ENCODE data around the gene SCGB1D1. TPM values are rescaled to one million over a fixed set of nuclear protein-coding genes. Genes with fewer than 3 reads are reported as not detected.

SCGB1D1 gene
- total and polyA plus RNA-seq, 2 experiments from 2014 or later: not detected

DNA sequence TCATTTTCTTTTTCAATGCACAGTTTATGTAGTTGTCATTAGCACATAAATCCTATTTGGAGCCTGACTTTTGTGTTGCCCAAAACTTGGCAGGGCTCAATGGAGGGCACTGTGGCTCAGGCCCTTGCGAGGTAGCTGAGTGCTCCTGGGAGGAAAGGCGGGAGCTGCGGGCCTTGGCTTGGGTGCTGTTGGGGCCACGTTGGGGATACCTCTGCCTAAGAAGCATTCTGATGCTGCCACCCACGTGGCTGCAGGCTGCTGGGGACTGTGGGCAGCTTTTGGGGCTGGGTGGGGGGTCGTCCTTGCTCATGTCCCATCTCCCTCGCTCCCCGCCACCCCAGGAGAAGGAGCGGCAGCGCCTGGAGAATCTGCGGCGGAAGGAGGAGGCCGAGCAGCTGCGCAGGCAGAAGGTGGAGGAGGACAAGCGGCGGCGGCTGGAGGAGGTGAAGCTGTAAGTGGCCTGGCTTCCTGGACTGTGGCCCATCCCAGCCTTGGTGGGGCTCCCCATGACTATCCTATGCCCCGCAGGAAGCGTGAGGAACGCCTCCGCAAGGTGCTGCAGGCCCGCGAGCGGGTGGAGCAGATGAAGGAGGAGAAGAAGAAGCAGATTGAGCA is 45.3 kb upstream of the SCGB1D1 start:
- H3K4me3 ChIP-seq: no peak overlapping the region
- H3F3A ChIP-seq (replicated peaks; ENCODE audit: low read depth): no peaks in the 10 kb centered on the region
- TF ChIP-seq NANOG (IDR thresholded peaks at IDR 0.05; ENCODE audit: borderline replicate concordance) (no peak), STAT1 (IDR thresholded peaks at IDR 0.05; ENCODE audit: unreplicated experiment) (no peak), EZH2 (IDR thresholded peaks at IDR 0.05; ENCODE audit: low read depth, unreplicated experiment) (no peak), ZNF114 (CRISPR knock-in tag; IDR thresholded peaks at IDR 0.05) (no peak), POLR2AphosphoS5 (IDR thresholded peaks at IDR 0.05; ENCODE audit: low read depth) (no peak), ZNF331 (CRISPR knock-in tag; IDR thresholded peaks at IDR 0.05; ENCODE audit: low read depth) (no peak)
- TF ChIP-seq, protein P1, sequence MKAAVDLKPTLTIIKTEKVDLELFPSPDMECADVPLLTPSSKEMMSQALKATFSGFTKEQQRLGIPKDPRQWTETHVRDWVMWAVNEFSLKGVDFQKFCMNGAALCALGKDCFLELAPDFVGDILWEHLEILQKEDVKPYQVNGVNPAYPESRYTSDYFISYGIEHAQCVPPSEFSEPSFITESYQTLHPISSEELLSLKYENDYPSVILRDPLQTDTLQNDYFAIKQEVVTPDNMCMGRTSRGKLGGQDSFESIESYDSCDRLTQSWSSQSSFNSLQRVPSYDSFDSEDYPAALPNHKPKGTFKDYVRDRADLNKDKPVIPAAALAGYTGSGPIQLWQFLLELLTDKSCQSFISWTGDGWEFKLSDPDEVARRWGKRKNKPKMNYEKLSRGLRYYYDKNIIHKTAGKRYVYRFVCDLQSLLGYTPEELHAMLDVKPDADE (IDR thresholded peaks at IDR 0.05): no peak
- no peak overlapping the region for H3K4me2 ChIP-seq
- Mint-ChIP-seq H3K27me3 (ENCODE audit: insufficient read depth, low read depth, poor library complexity) (peaks cover 12% of the 10 kb centered on the region), H3K27ac (no peak overlapping the region), H3K36me3 (ENCODE audit: low read depth) (peaks cover 74% of the 10 kb centered on the region), H3K4me1 (no peaks in the 10 kb centered on the region), H3K4me3 (no peak overlapping the region), H3K9me3 (no peaks in the 10 kb centered on the region)
- no peaks in the 10 kb centered on the region for H3K9me2 ChIP-seq (ENCODE audit: insufficient read depth)
- no peaks in the 10 kb centered on the region for H3K4me1 ChIP-seq (ENCODE audit: insufficient read depth)
- H3K27me3 ChIP-seq (ENCODE audit: insufficient read depth): no peaks in the 10 kb centered on the region
- no peaks in the 10 kb centered on the region for H3K79me2 ChIP-seq (replicated peaks; ENCODE audit: insufficient read depth)
- peaks cover 5% of the 10 kb centered on the region; the same call in 1 of the 2 replicates for H4K20me1 ChIP-seq (replicated peaks; ENCODE audit: insufficient read depth)
- H2AFZ ChIP-seq: no peak overlapping the region
- no peak overlapping the region for H3K27ac ChIP-seq (ENCODE audit: low read depth)
- DNase-seq (ENCODE audit: low spot score): no peak
- H3K36me3 ChIP-seq (ENCODE audit: insufficient read depth): peaks cover 28% of the 10 kb centered on the region
- ATAC-seq: no peak

DNA sequence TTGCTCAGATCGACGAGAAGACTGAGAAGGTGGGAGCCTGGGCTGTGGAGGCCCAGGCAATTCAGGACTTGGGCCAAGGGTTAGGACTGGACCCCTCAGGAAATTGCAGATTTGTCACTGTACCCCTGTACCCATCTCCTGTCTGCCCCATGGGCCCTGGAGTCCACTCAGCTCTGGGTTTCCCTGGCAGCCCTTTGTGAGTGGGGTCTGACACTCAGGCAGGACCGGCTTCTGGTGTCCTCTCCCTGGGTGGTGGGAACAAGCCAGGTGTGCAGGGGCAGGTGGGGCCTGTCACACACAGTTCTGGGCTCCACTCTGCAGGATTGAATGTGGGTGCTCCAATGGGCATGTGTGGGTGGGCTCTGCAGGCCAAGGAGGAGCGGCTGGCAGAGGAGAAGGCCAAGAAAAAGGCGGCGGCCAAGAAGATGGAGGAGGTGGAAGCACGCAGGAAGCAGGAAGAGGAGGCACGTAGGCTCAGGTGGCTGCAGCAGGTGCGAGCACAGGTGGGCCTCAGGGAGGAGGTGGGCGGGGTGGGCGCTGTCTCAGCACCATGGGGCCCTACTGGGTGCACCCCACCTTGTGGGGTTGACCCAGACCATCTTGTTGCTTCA is 44.6 kb upstream of the SCGB1D1 start:
- no peaks in the 10 kb centered on the region for H3K4me1 ChIP-seq (ENCODE audit: insufficient read depth)
- no peak overlapping the region for H3K4me3 Mint-ChIP-seq
- H3K9me3 Mint-ChIP-seq: no peaks in the 10 kb centered on the region
- no peaks in the 10 kb centered on the region for H3F3A ChIP-seq (replicated peaks; ENCODE audit: low read depth)
- H2AFZ ChIP-seq: no peak overlapping the region
- H3K4me2 ChIP-seq: no peak overlapping the region
- ATAC-seq (no peak), DNase-seq (ENCODE audit: low spot score) (no peak)
- no peaks in the 10 kb centered on the region for H3K27me3 ChIP-seq (ENCODE audit: insufficient read depth)
- H3K27me3 Mint-ChIP-seq (ENCODE audit: insufficient read depth, low read depth, poor library complexity): peaks cover 15% of the 10 kb centered on the region
- H3K27ac ChIP-seq (ENCODE audit: low read depth): no peak overlapping the region
- peaks cover 25% of the 10 kb centered on the region for H3K36me3 ChIP-seq (ENCODE audit: insufficient read depth)
- H3K4me3 ChIP-seq: no peak overlapping the region
- no peaks in the 10 kb centered on the region for H3K4me1 Mint-ChIP-seq
- H3K36me3 Mint-ChIP-seq (ENCODE audit: low read depth): peaks cover 80% of the 10 kb centered on the region
- no peaks in the 10 kb centered on the region for H3K9me2 ChIP-seq (ENCODE audit: insufficient read depth)
- peaks cover 5% of the 10 kb centered on the region; the same call in 1 of the 2 replicates for H4K20me1 ChIP-seq (replicated peaks; ENCODE audit: insufficient read depth)
- H3K27ac Mint-ChIP-seq: no peak overlapping the region
- no peaks in the 10 kb centered on the region for H3K79me2 ChIP-seq (replicated peaks; ENCODE audit: insufficient read depth)
- TF ChIP-seq CREB1 (CRISPR knock-in tag; IDR thresholded peaks at IDR 0.05; ENCODE audit: low read depth) (no peak), ZNF114 (CRISPR knock-in tag; IDR thresholded peaks at IDR 0.05) (no peak), POLR2AphosphoS5 (IDR thresholded peaks at IDR 0.05; ENCODE audit: low read depth) (no peak), EZH2 (IDR thresholded peaks at IDR 0.05; ENCODE audit: low read depth, unreplicated experiment) (no peak), STAT1 (IDR thresholded peaks at IDR 0.05; ENCODE audit: unreplicated experiment) (no peak), ZNF331 (CRISPR knock-in tag; IDR thresholded peaks at IDR 0.05; ENCODE audit: low read depth) (no peak)
- TF ChIP-seq, protein P1 (IDR thresholded peaks at IDR 0.05): no peak
- TF ChIP-seq, protein P2, sequence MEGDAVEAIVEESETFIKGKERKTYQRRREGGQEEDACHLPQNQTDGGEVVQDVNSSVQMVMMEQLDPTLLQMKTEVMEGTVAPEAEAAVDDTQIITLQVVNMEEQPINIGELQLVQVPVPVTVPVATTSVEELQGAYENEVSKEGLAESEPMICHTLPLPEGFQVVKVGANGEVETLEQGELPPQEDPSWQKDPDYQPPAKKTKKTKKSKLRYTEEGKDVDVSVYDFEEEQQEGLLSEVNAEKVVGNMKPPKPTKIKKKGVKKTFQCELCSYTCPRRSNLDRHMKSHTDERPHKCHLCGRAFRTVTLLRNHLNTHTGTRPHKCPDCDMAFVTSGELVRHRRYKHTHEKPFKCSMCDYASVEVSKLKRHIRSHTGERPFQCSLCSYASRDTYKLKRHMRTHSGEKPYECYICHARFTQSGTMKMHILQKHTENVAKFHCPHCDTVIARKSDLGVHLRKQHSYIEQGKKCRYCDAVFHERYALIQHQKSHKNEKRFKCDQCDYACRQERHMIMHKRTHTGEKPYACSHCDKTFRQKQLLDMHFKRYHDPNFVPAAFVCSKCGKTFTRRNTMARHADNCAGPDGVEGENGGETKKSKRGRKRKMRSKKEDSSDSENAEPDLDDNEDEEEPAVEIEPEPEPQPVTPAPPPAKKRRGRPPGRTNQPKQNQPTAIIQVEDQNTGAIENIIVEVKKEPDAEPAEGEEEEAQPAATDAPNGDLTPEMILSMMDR (conservative IDR thresholded peaks at IDR 0.05; ENCODE audit: low read depth in 2 of 2): no peak

Measured in GM23338 (cell line).